ENCODE data around the gene BCAM. TPM values are rescaled to one million over a fixed set of nuclear protein-coding genes. Genes with fewer than 3 reads are reported as not detected.

The BCAM gene
- total and polyA plus RNA-seq, 2 donors (not counting 3 experiments of a cell fraction or from before 2014, with no cell fraction given) = 23.9 to 28.5 TPM

GRCh38 chr19:44783545-44783944, 25.4 kb upstream of the BCAM start:
- H3K9ac ChIP-seq (replicated peaks; ENCODE audit: extremely low read depth, insufficient read depth, low read length) = no peak overlapping the region

More at GRCh38 chr19:44783545-44783944, 25.4 kb upstream of the BCAM start:
- DNase-seq (ENCODE audit: low read depth, low spot score) (no peak), FAIRE-seq (no peak)
- no peaks in the 10 kb centered on the region for H3K27me3 ChIP-seq (ENCODE audit: control insufficient read depth in 2 of 2, insufficient read depth in 2 of 2, low read length in 2 of 2)
- CTCF ChIA-PET = interaction anchor here (0.5 to 6.5 kb wide), 26 partner anchors 9 to 213 kb away, joined by 3 to 57 read pairs (median 12); partner anchors contain the start of genes BCAM, NECTIN2 and TOMM40
- H3K4me3 ChIP-seq (replicated peaks in 1 of 3; ENCODE audit: insufficient read depth in 1 of 3, low read depth in 1 of 3, low read length in 3 of 3) = no peak overlapping the region
- dilution Hi-C loops (cut with MboI; ENCODE audit: extremely low pct_ligation_motif_present, low sequenced_read_pairs) (no loop called here), intact Hi-C loops (cut with micrococcal nuclease) (loop anchor here (5.0 kb wide), 1 partner anchor 109 kb away; the partner anchor contains the start of gene TOMM40)
- no peaks in the 10 kb centered on the region for H3K79me2 ChIP-seq (ENCODE audit: control insufficient read depth, insufficient read depth, low read length)
- no peaks in the 10 kb centered on the region for H3K9me3 ChIP-seq (replicated peaks; ENCODE audit: control insufficient read depth, insufficient read depth, low read length)
- POLR2A ChIA-PET = no interaction called here
- H3K4me2 ChIP-seq (ENCODE audit: insufficient read depth, low read length) = no peak overlapping the region
- TF ChIP-seq MYC (IDR thresholded peaks at IDR 0.05; ENCODE audit: low read depth, low read length) (no peak), POLR2AphosphoS5 (IDR thresholded peaks at IDR 0.05; ENCODE audit: insufficient read depth, low read depth, low read length) (no peak), POLR2A (IDR thresholded peaks at IDR 0.05; ENCODE audit: low read depth, low read length) (no peak), JUN (IDR thresholded peaks at IDR 0.05; ENCODE audit: borderline replicate concordance, insufficient read depth, insufficient read length, low read depth) (no peak), GATA2 (IDR thresholded peaks at IDR 0.05; ENCODE audit: insufficient read depth, insufficient read length, low read depth, low read length) (no peak), MAX (IDR thresholded peaks at IDR 0.05; ENCODE audit: insufficient read depth, insufficient read length) (no peak), CTCF (IDR thresholded peaks at IDR 0.05; ENCODE audit: extremely low read depth in 1 of 2, insufficient read depth in 1 of 2, low read depth in 1 of 2, low read length in 2 of 2) (no peak), FOS (IDR thresholded peaks at IDR 0.05; ENCODE audit: borderline replicate concordance, insufficient read depth, low read length) (no peak), EZH2 (IDR thresholded peaks at IDR 0.05; ENCODE audit: borderline replicate concordance, low read depth, low read length, severe bottlenecking) (no peak)
- H3K36me3 ChIP-seq (ENCODE audit: control insufficient read depth in 2 of 2, extremely low read depth in 1 of 2, insufficient read depth in 2 of 2, low read length in 2 of 2) = no peaks in the 10 kb centered on the region
- no peaks in the 10 kb centered on the region for H3K4me1 ChIP-seq (ENCODE audit: control insufficient read depth, extremely low read depth, insufficient read depth, low read length)
- H4K20me1 ChIP-seq (replicated peaks; ENCODE audit: control insufficient read depth, extremely low read depth, insufficient read depth, low read length) = no peaks in the 10 kb centered on the region
- H2AFZ ChIP-seq (ENCODE audit: low read depth, low read length) = no peak overlapping the region
- H3K9me1 ChIP-seq (replicated peaks; ENCODE audit: control insufficient read depth, extremely low read depth, insufficient read depth, low read length) = no peaks in the 10 kb centered on the region
- H3K27ac ChIP-seq (ENCODE audit: insufficient read depth, low read depth, low read length) = no peak overlapping the region
- no TSS peak for BruUV-seq (replicated peaks)

All from endothelial cell of umbilical vein (primary cell).